GM21529 (cell line): ENCODE data around the gene PRKCSH.

ENCODE experiments used
- ATAC-seq: cut with Tn5 transposase; IDR thresholded peaks from one replicate; pipeline ENCODE4 v1.9.1; 2021; ENCODE audit not compliant: unreplicated experiment

The PRKCSH gene

GRCh38 chr19:11475861-11476260 lies 40.4 kb downstream of the PRKCSH start:
- no peak for ATAC-seq

DNA sequence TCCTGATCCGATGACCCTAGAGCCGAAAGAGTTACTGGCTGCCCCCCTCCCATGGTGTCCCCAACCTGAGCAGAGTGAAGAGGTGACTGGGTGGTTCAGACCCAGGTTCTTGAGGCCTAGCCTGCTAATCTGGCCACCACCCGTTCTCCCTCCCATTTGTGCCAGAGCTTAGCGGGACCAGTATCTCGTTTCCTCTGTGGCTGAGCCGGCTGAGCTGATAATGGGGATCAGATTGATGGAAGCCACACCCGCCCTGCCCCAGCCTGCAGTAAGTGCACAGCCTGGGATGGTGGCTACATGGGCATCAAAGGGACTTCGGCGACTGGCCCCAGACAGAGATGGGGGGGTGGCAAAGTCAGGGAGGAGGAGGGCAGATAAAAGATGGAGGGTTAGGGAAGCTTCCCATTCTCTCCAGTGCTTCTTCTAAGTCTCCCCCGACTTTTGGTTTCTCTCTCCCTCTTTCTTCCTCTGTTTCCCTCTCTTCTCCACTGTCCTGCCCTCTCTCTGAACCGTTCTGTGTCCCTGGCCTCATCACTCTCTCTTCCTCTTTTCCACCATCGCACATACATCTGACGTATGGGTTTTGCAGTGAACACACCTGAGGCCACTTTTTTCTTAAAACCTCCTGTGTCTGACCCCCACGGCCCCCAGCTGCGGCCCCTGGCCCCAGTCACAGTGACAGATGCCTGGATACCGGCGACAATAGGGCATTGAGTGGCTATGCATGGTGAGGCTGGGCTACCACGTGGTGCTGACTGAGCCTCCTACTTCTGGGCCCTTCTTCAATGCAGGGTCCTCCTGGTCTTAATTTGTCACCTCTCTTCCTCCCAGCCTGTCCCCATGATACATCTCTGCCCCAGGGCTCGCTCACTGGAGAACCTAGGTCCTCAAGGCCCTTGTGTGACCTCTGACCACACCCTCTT lies 43.0 kb downstream of the PRKCSH start:
- no peak for ATAC-seq

- no peak for ATAC-seq
Measured at GRCh38 chr19:11479090-11479897, 43.9 kb downstream of the PRKCSH start.

DNA sequence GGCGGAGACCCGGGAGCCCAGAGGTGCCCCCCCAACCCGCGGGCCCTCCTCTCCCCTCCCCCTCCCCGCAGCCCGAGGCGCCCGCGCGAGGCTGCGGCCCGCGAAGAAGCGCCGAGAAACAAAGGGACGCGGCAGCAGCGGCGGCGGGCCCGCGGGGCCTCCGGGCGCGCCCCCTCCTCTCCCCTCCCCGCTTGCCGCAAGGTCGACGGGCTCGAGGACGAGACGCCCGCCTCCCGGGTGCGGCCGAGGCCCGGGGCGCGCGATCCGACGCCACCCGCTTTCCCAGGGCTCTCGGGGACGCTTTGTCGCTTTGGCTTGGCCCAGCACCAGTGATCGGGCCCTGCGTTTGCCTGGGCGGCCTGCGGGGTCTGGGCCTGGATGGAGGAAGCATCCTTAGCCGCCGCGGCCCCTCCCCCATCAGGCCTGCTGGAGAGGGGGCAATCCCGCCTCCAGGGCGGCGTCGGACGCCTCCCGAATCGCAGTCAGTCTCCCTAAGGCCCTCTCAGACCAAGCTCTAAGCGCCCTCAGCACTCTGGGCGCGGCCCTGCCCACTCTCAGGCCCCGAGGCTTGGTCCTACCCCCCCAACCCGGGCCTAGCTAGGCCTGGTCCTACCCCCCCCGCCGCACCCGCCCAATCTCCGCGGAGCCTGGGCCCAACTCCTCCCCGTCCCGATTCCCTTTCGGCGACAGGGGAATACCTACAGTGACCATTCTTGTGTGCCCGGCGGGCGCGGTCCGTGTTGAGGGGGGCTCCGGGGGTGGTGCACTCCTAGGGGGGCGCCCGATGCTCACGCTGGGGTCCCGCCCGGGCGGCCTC lies 44.7 kb downstream of the PRKCSH start:
- no peak for ATAC-seq

GRCh38 chr19:11480715-11481533 lies 45.5 kb downstream of the PRKCSH start, which contains the start of gene ELAVL3:
Gene ELAVL3 (minus strand): TSS chr19:11481046. CDS start chr19:11480608, 438 bp downstream.
- ATAC-seq: no peak

DNA sequence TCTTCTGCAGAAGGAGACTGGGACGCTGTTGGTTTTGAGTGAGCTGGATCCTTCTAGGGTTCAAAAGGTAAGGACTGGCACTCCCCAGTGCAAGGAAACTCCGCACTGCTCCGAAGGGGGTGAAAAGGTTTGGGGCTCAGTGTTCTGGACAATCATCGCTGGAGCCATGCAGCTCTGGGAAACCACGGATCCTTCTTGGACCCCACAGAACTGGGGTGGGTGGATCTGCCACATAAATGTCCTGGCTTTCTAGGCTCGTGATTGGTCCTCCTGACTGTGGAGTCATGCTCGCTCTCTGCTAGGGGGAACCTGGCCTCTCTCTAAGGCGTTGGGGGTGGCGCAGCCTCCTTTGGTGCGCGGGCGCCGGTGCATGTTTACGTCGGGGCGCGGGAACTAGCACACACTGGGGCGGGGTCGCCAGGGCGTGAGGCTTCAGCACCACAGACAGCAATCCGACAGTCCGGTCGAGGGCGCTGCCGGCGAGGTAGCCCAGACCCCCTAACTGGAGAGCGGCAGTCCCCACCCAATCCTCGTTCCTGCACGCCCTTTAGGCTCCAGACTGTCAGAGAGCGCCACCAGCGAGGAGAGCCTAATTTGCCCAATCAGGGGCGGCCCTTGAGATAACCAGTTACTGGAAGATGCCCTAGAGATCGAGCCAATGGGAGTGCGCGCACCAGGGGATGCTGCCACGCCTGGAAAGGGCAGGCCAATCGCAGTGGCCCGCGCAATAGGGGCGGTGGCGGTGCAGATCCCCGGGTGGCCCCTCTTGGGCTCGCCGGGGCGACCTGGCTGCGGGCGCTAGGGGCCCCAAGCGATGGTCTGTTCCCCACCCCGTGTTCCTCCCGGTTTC lies 46.3 kb downstream of the PRKCSH start:
- ATAC-seq: peak; percentile 75

DNA sequence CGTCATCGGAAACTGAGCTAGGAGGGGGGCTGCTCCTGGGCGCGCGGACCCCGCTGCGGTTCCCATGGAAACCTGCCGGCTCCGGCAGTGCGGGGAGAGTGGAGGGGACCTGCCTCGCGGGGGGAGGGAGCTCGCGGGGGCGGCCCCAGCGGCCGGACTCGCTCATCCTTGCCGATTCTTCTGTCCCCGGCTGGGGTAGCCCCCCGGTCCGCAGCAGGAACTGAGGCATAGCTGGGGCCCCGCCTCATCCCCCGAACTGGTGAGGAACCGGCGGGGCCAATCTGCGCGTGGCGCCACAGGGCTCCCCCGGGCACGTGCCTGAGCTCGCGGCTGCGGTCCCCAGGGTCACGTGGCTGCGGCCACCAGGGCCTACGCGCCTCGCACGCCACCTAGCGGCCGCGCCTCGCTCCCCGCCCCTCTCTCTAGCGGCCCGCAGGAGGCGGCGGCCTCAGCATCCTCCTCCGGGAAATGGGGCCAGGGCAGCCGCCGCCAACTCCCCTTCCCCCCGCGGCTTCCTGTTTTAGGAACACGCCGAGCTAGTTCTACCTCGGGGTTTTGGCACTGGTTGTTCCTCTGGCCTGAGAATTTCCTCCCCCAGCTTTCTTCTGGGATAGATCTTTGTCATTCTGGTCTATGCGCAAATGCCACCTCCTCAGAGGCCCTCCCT lies 47.1 kb downstream of the PRKCSH start:
- peak; percentile 42 for ATAC-seq

DNA sequence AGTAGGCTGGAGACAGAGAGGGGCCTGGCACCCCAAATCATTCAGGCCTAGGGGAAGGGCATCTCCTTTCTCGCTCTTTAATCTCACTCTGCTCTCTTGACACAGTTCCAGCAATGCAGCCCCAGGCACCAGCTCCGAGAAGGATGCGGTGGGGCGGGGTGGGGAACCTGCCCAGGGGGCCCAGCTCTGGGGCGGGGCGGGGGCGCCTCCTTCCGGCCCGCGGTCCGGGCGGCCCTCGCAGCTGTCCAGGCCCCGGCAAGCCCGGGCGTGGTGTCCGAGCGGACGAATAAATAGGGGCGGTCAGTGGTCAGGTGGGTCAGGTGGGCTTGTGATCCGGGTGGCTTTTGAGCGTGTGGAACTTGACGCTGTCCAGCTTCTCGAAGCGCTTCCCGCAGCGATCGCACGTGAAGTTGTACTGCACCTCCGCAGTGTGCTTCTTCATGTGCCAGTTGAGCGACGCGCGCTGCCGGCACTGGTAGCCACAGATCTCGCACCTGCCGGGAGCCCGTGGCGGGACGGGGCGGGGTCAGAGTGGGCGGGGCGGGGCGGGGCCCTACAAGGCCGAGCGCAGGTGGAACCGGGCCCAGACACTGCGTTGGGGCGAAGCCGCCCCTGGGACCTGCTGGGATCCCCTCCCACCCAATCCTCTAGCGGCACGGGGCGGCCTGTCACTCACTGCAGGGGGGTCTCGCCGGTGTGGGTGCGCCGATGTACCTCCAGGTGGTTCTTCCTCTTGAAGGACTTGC lies 48.1 kb downstream of the PRKCSH start:
- no peak for ATAC-seq

GRCh38 chr19:11485245-11485837 lies 49.9 kb downstream of the PRKCSH start:
- ATAC-seq: no peak

DNA sequence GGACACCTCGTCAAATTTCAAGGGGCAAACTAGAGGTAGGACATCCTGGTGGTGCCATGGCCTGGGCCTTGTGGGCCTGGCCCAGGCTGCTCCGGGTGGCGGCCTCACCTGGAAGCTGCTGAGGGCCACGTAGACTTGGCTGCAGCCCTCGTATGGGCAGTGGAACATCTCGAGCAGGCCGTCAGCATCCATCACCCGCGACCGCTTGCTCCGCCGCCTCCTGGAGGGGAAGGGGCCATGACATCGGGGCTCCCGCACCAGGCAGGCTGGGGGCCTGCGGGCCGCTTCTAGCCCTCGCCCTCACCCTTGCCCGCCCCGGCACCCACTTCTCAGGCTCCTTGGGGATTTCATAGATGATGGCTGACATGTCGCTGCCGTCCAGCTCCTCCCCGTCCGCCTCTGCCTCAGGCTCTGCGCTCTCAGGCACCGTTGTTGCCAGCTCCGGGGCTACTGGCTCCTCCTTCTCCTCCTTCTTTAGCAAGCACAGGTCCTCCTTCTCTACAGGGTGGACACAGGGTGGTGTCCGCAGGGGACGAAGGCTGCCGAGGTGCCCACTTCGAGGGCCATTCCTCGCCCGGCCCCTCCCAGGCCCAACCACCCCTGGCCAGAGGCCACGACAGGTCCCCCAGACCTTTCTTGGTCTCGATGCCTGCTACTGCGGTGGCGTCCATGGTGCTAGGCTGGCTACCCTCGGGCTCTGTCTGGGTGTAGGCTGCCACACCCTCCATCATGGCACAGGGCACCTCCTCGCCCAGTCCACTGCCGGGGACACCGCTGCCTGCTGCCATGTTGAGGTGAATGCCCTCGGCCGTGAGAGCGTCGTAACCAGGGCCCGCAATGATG lies 51.4 kb downstream of the PRKCSH start:
- ATAC-seq: no peak

GRCh38 chr19:11489378-11489777 lies 53.9 kb downstream of the PRKCSH start:
- ATAC-seq: no peak

DNA sequence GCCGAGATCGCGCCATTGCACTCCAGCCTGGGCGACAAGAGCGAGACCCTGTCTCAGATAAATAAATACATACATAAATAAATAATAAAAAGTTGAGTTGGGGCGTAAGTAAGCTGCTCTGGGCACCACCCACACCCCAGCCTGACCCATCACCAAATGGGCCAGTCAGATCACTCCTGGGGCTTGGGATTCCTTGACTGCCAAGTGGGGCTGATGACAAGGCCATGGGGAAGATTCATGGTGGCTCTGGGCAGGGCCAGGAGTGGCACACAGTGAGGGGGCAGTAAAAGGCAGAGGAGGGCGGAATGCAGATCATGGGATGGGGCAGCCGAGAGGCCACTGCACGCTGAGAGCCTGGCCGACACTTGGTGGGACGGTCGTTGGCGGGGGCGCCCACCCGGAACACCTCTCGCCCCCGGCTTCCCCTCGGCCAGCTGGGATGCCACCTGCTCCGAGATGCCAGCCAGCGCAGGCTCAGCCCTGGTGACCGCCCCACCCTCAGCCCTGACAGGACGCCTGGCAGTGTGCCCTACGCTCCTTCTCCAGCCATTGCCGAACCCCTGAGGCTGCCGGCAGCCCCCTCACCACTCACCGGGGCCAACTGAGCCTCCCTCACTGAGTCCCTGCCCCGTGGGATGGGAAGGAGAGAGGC lies 59.3 kb downstream of the PRKCSH start:
- ATAC-seq: no peak

- no peak for ATAC-seq
Measured at GRCh38 chr19:11495481-11495880, 60.0 kb downstream of the PRKCSH start.

DNA sequence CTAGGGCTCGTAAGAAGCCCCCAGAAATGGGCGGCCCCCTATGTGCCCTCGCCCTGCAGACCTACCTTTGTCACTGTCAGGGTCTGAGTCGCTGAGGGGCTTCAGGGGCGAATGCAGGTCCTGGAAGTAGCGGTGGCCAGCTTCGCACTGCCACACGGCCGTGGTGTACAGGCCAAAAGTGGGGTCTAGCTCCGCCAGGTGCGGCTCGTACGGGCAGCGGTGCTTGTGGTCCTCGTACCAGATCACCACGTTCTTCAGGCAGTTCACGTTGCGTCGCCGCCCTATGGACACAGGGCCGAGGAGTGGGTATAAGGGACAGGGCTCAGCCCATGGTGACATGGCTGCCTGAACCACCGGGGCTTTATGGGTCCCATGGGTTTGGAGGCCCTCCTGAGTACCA lies 60.5 kb downstream of the PRKCSH start:
- ATAC-seq: no peak

DNA sequence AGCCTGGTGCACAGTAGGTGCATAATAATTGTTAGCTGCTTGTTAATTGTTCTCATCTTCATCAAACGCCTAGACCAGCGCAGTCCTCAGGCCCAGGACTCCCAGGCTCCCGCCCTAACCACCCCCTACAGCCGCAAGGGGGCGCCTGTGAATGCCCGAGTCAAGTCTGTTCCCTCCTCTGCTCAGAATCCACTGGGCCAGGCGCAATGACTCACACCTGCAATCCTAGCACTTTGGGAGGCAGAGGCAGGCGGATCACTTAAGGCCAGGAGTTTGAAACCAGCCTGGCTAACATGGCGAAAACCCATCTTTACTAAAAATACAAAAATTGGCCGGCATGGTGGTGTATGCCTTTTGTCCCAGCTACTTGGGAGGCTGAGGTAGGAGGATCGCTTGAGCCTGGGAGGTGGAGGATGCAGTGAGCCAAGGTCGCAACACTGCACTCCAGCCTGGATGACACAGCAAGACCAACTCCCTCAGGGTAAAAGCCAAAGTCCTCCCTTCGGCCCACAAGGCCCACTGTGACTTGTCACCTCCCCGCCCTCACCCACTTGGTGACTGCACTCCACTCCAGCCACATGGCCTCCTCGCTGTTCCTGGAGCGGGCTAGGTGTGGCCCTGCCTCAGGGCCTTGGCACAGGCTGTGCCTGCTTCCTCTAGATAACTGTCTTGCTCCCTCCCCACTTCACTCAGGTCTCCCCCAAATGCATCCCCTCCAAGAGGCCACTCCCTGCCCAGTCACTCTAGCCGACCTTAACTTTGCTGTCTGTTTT lies 61.1 kb downstream of the PRKCSH start:
- no peak for ATAC-seq
